Measurements from ENCODE around the gene TMEM18.

- TF ChIP-seq CTCF (IDR thresholded peaks at IDR 0.05; ENCODE audit: low read length) (no peak), EZH2 (optimal IDR thresholded peaks at IDR 0.05; ENCODE audit: low read depth, low read length) (no peak)
Observed at GRCh38 chr2:715854-716560, 38.8 kb upstream of the TMEM18 start.

Data from MM.1S (cell line).